SK-N-SH (cell line): ENCODE measurements around the gene TNRC6C.

ENCODE experiments used
- CHD2 ChIP-seq: fragments of 150-350 bp; IDR thresholded peaks from 2 replicates; pipeline ENCODE4 v1.6.1; 2018; ENCODE audit warnings: low read length; ENCODE audit not compliant: partially characterized antibody
- EZH2phosphoT487 ChIP-seq: fragments of 200-600 bp; sonication (generic); IDR thresholded peaks from 2 replicates; pipeline ENCODE4 v1.6.1; 2017; ENCODE audit warnings: low read depth, mixed run types, mild to moderate bottlenecking, antibody characterized with exemption, moderate library complexity, borderline replicate concordance
- MEF2A ChIP-seq: IDR thresholded peaks from 2 replicates; pipeline ENCODE4 v1.4.0; 2012; ENCODE audit warnings: low read depth, borderline replicate concordance
- MXI1 ChIP-seq: IDR thresholded peaks from 2 replicates; pipeline ENCODE4 v1.6.1; 2012; ENCODE audit warnings: mild to moderate bottlenecking, low read depth, low read length, improper control_type of control experiment
- RAD21 ChIP-seq: IDR thresholded peaks from 2 replicates; pipeline ENCODE4 v1.6.1; 2012; ENCODE audit warnings: mild to moderate bottlenecking, low read length
- SIN3A ChIP-seq: IDR thresholded peaks from 2 replicates; pipeline ENCODE4 v1.6.1; 2012; ENCODE audit warnings: low read depth, mild to moderate bottlenecking, low read length, moderate library complexity, borderline replicate concordance
- TEAD4 ChIP-seq: IDR thresholded peaks from 2 replicates; pipeline ENCODE4 v1.4.0; 2012; ENCODE audit warnings: mild to moderate bottlenecking, borderline replicate concordance; ENCODE audit not compliant: insufficient read depth
- YY1 ChIP-seq: IDR thresholded peaks from 2 replicates; pipeline ENCODE4 v1.4.0; 2012; ENCODE audit warnings: low read depth, mild to moderate bottlenecking
- TF ChIP-seq, protein P1 (sequence below): fragments of 200-600 bp; sonication (generic); IDR thresholded peaks from 2 replicates; pipeline ENCODE4 v1.6.1; 2017; ENCODE audit warnings: antibody characterized with exemption, mild to moderate bottlenecking, moderate library complexity
- TF ChIP-seq, protein P2 (sequence below): IDR thresholded peaks from 2 replicates; pipeline ENCODE4 v1.4.0; 2012; ENCODE audit warnings: low read depth, borderline replicate concordance

DNA sequence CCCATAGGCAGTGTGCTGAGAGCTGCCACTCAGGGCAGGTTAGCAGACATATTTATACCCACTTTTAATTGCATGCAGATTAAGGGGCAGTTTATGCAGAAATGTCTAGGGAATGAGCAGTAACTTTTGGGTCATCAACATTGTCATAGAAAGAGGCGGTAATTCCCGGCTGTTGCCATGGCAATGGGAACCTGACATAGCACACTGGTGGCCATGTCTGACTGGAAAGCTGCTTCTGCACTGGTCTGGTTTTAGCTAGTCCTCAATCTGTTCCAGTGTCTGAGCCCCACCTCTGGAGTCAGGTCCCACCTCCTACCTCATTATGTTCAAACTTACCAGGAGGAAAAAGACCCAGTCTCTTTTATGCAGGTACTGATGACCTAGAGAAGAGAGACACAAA lies 31.5 kb upstream of the TNRC6C start:
- TF ChIP-seq EZH2phosphoT487, result no peak
- TF ChIP-seq, protein P1, sequence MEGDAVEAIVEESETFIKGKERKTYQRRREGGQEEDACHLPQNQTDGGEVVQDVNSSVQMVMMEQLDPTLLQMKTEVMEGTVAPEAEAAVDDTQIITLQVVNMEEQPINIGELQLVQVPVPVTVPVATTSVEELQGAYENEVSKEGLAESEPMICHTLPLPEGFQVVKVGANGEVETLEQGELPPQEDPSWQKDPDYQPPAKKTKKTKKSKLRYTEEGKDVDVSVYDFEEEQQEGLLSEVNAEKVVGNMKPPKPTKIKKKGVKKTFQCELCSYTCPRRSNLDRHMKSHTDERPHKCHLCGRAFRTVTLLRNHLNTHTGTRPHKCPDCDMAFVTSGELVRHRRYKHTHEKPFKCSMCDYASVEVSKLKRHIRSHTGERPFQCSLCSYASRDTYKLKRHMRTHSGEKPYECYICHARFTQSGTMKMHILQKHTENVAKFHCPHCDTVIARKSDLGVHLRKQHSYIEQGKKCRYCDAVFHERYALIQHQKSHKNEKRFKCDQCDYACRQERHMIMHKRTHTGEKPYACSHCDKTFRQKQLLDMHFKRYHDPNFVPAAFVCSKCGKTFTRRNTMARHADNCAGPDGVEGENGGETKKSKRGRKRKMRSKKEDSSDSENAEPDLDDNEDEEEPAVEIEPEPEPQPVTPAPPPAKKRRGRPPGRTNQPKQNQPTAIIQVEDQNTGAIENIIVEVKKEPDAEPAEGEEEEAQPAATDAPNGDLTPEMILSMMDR, result no peak
- TF ChIP-seq CHD2, result no peak
- TF ChIP-seq, protein P2, sequence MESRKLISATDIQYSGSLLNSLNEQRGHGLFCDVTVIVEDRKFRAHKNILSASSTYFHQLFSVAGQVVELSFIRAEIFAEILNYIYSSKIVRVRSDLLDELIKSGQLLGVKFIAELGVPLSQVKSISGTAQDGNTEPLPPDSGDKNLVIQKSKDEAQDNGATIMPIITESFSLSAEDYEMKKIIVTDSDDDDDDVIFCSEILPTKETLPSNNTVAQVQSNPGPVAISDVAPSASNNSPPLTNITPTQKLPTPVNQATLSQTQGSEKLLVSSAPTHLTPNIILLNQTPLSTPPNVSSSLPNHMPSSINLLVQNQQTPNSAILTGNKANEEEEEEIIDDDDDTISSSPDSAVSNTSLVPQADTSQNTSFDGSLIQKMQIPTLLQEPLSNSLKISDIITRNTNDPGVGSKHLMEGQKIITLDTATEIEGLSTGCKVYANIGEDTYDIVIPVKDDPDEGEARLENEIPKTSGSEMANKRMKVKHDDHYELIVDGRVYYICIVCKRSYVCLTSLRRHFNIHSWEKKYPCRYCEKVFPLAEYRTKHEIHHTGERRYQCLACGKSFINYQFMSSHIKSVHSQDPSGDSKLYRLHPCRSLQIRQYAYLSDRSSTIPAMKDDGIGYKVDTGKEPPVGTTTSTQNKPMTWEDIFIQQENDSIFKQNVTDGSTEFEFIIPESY, result no peak
- TF ChIP-seq MEF2A, result no peak
- TF ChIP-seq TEAD4, result no peak
- no peak for TF ChIP-seq SIN3A
- TF ChIP-seq YY1, result no peak
- no peak for TF ChIP-seq MXI1
- TF ChIP-seq RAD21, result no peak
